Measurements from ENCODE around the gene ANKRD33B.
"Not testable (repeated sequence)": the region's sequence is repeated elsewhere in the genome, so short reads cannot be mapped to it uniquely, and the experiment has no call there.

ANKRD33B gene

DNA sequence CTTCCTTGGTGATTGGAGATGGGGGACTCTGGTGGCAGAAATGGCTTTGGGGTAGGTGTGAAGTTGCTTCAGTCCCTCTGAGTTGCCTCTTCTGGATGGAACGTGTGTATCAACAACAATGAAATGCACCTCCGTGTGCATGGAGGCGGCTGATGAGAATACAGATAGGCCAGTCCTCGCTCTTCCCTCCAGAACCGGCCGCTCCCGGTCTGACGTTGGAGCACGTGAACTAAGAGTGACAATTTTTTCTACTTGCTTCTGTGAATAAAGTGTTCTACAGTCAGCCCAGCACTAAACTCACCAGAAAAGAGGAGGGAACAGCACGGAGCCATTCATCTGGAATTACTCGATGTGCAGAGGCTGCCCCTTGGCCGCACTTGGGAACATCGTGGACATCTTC is 90.7 kb downstream of the ANKRD33B start:
- DNase-seq = no peak

GRCh38 chr5:10655161-10655971 is 91.5 kb downstream of the ANKRD33B start:
- DNase-seq = peak in 1 of 56 donors; percentile 17

- DNase-seq = no peak
Measured at GRCh38 chr5:10655972-10656830, 92.3 kb downstream of the ANKRD33B start.

DNA sequence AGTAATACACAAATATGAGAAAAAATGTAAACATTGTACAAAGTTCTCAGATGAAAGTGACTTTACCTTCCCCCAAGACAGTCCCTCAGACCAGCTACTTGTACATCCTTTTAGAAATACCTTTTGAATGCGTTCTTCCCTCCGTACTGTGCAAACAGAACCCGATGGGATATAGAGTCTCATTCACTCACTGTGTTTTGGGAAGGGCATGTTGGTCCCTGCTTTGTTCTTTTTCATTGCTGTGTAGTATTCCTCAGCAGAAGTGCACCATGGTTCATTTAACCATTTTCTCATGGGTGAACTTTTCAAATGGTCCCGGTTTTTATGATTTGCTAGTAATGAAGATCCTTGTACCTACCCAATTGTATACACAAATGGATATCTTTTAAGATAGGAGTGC is 94.4 kb downstream of the ANKRD33B start:
- DNase-seq = no peak

DNA sequence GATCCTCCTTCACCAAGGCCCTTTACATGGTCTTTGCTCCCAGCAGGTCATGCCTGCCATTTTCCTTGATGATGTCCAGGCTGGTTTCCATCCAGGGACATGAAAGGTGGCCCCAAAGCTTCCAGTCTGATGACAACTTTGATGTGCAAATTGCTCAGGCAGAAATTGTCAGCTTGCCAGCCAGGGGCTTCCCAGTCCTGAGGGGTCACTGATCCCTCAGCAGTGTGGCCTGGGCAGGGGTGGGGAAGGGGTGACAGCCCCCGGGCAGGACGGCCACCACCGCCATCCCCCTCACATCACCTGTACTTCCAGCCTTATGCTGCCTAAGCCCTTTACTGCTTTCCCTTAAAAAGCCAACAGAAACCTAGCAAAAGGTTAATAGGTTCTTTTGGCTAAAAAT is 96.3 kb downstream of the ANKRD33B start:
- no peak for DNase-seq

GRCh38 chr5:10660720-10661387 is 97.0 kb downstream of the ANKRD33B start:
- no peak for DNase-seq

DNA sequence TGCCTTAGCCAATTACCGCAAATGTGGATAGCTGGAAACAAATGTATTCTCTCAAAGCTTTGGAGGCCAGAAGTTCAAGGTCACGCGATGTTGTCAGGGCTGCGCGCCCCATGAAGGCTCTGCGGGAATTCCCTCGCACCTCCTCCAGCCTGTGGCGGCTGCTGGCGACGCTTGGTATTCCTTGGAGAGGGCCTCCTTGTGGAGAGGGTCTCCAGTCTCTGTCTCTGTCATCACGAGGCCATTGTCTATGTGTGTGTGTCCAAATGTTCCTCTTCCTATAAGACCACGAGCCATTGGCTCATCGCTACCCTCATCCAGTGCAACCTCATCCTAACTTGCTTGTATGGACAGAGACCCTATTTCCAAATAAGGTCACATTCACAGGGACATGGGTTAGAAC is 97.5 kb downstream of the ANKRD33B start:
- DNase-seq = no peak

- no peak for DNase-seq
Measured at GRCh38 chr5:10662083-10662482, 98.2 kb downstream of the ANKRD33B start.

GRCh38 chr5:10662661-10663488 is 99.0 kb downstream of the ANKRD33B start:
- no peak for DNase-seq

DNA sequence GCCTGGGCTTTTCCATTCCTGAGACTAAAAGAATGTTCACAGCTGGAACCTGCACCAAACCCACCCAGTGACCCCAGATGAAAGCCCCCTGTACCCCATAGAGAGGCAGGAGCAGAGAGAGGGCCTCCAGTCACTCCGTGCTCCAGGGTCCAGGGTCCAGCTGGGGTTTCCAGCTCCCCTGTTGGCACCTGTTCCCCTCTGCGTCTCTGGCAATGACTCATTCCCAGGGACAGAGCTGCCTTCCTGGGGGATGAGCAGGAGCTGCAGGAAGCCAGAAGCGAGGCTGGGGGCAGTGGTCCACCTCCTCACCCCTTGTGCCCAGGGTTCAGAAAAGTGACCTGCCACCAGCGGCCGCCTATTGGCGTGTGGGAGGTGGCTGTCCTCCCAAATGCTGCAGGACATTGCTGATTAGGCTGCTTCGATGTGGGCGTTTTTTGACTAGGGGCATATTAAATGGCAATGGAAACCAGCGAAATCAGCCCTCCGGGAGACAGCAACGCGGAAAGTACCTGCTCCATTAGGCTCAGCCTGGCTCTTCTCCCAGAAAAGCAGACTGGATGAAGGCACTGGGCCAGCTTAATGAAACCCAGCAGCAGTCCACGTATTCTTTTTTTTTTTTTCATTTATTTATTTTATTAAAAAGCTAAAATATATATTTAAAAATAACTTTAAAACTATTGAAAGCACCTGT is 99.8 kb downstream of the ANKRD33B start:
- peak in 1 of 56 donors; percentile 26 for DNase-seq

- not testable (repeated sequence) for DNase-seq
Measured at GRCh38 chr5:10664180-10664769, 100.4 kb downstream of the ANKRD33B start.

DNA sequence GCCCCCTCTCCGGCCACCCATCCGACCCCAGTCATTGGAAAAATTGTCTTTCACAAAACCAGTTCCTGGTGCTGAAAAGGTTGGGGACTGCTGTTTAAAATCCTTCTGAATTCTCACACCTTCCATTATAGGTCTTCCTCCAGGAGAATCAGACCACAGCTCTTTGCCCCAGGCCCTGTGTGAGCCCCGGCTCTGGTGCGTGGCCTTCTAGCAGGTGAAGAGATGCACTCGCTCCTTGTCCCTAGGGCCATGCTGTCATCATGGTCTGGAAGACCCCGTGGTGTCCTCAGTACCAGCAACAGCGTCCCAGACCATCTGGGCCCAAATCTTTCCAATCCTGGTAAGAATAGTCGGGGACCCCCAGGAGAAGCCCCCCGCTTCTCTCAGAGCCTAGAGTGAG is 101.9 kb downstream of the ANKRD33B start:
- no peak for DNase-seq

DNA sequence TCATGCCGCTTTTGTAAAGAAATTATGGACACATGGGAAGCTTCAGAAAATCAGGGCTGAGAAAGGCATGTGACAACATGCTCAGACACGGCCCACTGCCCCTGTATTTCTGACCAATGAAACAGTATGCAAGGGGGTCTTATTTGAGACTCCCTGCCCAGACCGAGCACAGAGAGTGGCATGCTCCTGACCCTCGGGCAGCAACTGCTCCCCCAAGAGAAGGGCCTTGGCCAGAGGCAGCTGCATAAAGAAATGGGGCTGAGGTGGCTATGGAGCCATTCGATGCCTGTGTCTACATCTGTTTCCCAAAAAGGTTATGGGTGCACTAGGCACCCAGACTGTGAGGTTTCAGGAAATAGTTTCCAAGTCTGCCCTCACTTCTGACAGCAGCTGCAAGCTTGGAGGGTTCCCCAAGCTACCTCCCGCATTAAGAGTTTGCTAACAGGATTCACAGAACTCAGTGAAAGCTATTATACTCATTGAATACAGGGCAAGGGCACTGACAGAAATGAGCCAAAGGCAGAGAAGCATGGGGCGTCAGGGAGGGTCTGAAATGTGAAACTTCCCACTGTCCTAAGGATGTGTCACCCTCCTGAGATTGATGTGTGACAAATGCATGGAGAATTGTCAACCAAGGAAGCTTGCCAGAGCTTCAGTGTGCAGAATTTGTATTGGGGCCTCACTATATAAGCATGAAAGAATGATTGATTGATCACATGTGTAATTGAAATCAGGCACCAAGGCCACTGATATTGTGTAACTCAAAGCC is 102.8 kb downstream of the ANKRD33B start:
- no peak for DNase-seq

DNA sequence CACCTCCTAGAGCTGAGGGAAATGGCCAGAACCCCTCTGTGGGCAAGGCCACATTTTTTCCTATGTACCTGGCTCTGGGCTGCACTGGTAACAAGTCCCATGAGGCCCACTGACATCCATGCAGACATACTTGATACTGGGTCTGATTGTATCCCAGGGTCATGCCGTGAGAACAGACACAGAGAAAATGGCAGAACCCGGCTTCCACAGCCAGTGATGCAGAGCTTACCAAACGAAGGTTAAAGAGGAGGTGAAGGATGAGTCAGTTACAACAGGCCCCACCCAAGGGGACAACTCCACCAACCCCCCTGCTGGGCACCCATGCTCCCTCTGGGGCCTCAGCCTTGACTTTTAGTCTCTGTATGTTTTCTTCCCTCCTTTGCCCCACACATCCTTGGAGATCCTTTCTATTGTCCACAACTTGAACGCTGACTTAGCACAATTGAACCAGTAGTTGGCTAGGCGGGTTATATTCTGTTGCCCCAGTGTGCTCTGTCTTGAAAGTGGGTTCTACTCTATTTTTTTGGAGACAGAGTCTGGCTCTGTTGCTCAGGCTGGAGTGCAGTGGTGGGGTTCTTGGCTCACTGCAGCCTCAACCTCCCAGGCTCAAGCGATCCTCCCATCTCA is 103.7 kb downstream of the ANKRD33B start:
- DNase-seq = no peak

- DNase-seq = no peak
Measured at GRCh38 chr5:10668697-10669096, 104.8 kb downstream of the ANKRD33B start.

DNA sequence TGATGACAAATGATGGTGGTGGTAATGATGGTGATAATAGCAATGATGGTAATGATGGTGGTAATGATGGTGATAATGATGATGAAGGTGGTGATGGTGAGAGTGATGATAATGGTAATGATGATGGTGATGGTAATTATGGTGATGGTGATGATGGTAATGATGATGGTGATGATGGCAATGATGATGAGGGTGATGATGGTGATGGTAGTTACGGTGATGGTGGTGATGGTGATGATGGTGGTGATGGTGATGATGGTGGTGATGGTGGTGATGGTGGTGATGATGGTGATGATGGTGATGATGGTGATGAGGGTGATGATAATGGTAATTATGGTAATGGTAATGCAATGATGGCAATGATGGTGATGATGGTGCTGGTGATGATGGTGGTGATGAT is 106.1 kb downstream of the ANKRD33B start:
- DNase-seq = no peak

DNA sequence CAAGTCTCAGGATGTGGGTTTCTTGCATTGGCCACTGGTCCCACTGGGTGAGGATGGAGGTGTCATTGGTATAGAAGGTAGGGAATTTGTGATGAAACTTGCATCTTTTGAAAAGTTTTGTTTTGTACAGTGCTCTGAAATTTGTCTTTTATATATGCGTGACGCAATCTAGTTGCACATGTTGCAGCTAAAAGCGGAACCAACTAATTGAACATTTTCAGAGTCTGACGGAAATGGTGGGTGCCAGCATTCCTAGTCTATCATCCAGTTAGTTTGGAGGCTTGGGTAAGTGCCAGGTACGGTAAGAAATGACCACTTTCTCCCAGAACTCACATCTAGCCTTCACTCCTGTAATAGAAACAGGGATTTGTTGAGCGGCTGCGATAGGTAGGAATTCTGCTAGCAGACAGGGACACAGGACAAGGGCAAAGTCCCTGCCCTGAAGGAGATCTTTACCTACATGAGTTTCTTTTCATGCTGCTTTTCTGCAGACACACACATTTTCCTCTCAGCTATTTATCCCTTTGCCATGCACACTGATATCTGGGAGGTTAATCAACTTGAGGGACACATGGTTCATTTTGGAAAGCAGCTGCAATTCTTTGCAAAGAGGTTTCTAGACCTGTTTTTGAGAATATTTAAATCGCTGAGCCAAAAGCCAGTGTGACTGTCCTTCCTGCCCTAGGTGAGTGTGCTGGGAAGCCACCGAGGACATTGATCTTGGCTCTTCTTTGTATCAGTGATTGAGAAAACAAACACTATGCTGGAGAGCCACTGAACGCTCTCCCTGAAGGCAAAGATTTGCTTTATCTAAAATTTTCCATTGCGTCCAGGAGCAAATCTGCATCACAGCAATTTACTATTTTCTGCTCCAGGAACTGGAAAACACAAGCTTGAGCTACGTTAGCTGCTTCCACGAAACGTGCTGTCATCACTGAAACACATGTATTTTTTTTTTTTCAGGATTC is 107.5 kb downstream of the ANKRD33B start:
- no peak for DNase-seq
